HEK293 (cell line): ENCODE results near the gene NRROS.

ENCODE experiments used
- CTCF ChIA-PET: fragments of 350-600 bp; formaldehyde crosslinking; extraction: SDS; loops from one replicate; lab custom pipeline; 2021; ENCODE audit warnings: antibody characterized with exemption; lab: Yijun Ruan, JAX
- POLR2A ChIA-PET: fragments of 300-600 bp; formaldehyde crosslinking; extraction: SDS; loops from one replicate; lab custom pipeline; 2020; ENCODE audit warnings: antibody characterized with exemption, inconsistent platforms; lab: Yijun Ruan, JAX
- H3K27ac ChIP-seq: fragments of 200-500 bp; sonication (Bioruptor generic); 2 replicates; pipeline ENCODE4 v1.5.1; 2014; ENCODE audit warnings: low read depth, low read length, control low read depth, inconsistent platforms; ENCODE audit errors: extremely low read depth
- H3K36me3 ChIP-seq, 2 experiments: fragments of 200-500 bp in 1 of 2; sonication (Bioruptor generic) in 1 of 2; 1 replicate in 1 of 2; 2 replicates in 1 of 2; pipeline ENCODE4 v1.5.1; 2014 to 2017; ENCODE audit warnings: inconsistent platforms in 2 of 2, low read length in 2 of 2; ENCODE audit not compliant: control insufficient read depth in 2 of 2, insufficient read depth in 1 of 2
- H3K4me1 ChIP-seq: fragments of 200-500 bp; sonication (Bioruptor generic); 2 replicates; pipeline ENCODE4 v1.5.1; 2014; ENCODE audit warnings: mild to moderate bottlenecking, low read length, inconsistent platforms; ENCODE audit not compliant: control insufficient read depth, insufficient read depth
- H3K4me3 ChIP-seq: 2 replicates; pipeline ENCODE4 v1.5.1; 2011; ENCODE audit warnings: low read depth, mild to moderate bottlenecking, control low read depth, low read length, moderate library complexity
- H3K9me3 ChIP-seq: fragments of 200-500 bp; sonication (Bioruptor generic); 2 replicates; pipeline ENCODE4 v1.5.1; 2014; ENCODE audit warnings: low read depth, low read length, inconsistent platforms; ENCODE audit not compliant: control insufficient read depth, insufficient read depth
- BCL11B ChIP-seq: fragments of 450-650 bp; formaldehyde crosslinking; IDR thresholded peaks from 2 replicates; pipeline ENCODE4 v1.5.1; 2016; ENCODE audit warnings: low read depth, missing biosample characterization, missing genetic modification characterization
- HOXA7 ChIP-seq: sonication (generic); formaldehyde crosslinking; IDR thresholded peaks from 2 replicates; pipeline ENCODE4 v1.8.1; 2022; ENCODE audit warnings: missing genetic modification reagents, borderline replicate concordance
- HOXD13 ChIP-seq: sonication (generic); formaldehyde crosslinking; IDR thresholded peaks from 2 replicates; pipeline ENCODE4 v1.8.0; 2022; ENCODE audit warnings: missing genetic modification reagents, borderline replicate concordance
- KLF8 ChIP-seq: fragments of 450-650 bp; formaldehyde crosslinking; IDR thresholded peaks from 2 replicates; pipeline ENCODE4 v1.5.1; 2016; ENCODE audit warnings: missing biosample characterization, missing genetic modification characterization
- MEIS1 ChIP-seq: sonication (generic); formaldehyde crosslinking; IDR thresholded peaks from 2 replicates; pipeline ENCODE4 v1.8.1; 2022; ENCODE audit warnings: missing genetic modification reagents, mild to moderate bottlenecking, borderline replicate concordance
- MYNN ChIP-seq: fragments of 450-650 bp; formaldehyde crosslinking; IDR thresholded peaks from 2 replicates; pipeline ENCODE4 v1.5.1; 2016; ENCODE audit warnings: missing biosample characterization, missing genetic modification characterization, borderline replicate concordance
- SCRT1 ChIP-seq: fragments of 450-650 bp; formaldehyde crosslinking; IDR thresholded peaks from 2 replicates; pipeline ENCODE4 v1.5.1; 2016; ENCODE audit warnings: missing biosample characterization, missing genetic modification characterization, borderline replicate concordance
- ZEB2 ChIP-seq: fragments of 450-650 bp; formaldehyde crosslinking; IDR thresholded peaks from 2 replicates; pipeline ENCODE4 v1.5.1; 2016; ENCODE audit warnings: missing biosample characterization, missing genetic modification characterization
- ZFP69B ChIP-seq: fragments of 450-650 bp; formaldehyde crosslinking; IDR thresholded peaks from 2 replicates; pipeline ENCODE4 v1.5.1; 2016; ENCODE audit warnings: missing biosample characterization, missing genetic modification characterization
- ZIC2 ChIP-seq: fragments of 450-650 bp; formaldehyde crosslinking; IDR thresholded peaks from 2 replicates; pipeline ENCODE4 v1.5.1; 2016; ENCODE audit warnings: missing biosample characterization, missing genetic modification characterization
- ZNF133 ChIP-seq: fragments of 450-650 bp; formaldehyde crosslinking; IDR thresholded peaks from 2 replicates; pipeline ENCODE4 v1.5.1; 2016; ENCODE audit warnings: missing biosample characterization, missing genetic modification characterization
- ZNF302 ChIP-seq: fragments of 450-650 bp; formaldehyde crosslinking; IDR thresholded peaks from 2 replicates; pipeline ENCODE4 v1.5.1; 2016; ENCODE audit warnings: missing biosample characterization, missing genetic modification characterization, low read depth
- ZNF530 ChIP-seq: fragments of 450-650 bp; formaldehyde crosslinking; IDR thresholded peaks from 2 replicates; pipeline ENCODE4 v1.5.1; 2016; ENCODE audit warnings: low read depth, missing biosample characterization, missing genetic modification characterization
- ZNF658 ChIP-seq: fragments of 450-650 bp; formaldehyde crosslinking; IDR thresholded peaks from 2 replicates; pipeline ENCODE4; 2016; ENCODE audit warnings: missing biosample characterization, missing genetic modification characterization
- ZNF701 ChIP-seq: fragments of 450-650 bp; formaldehyde crosslinking; IDR thresholded peaks from 2 replicates; pipeline ENCODE4 v1.5.1; 2016; ENCODE audit warnings: missing biosample characterization, missing genetic modification characterization
- ZNF707 ChIP-seq: fragments of 450-650 bp; formaldehyde crosslinking; IDR thresholded peaks from 2 replicates; pipeline ENCODE4 v1.5.1; 2016; ENCODE audit warnings: missing biosample characterization, missing genetic modification characterization
- ZNF768 ChIP-seq: fragments of 450-650 bp; formaldehyde crosslinking; IDR thresholded peaks from 2 replicates; pipeline ENCODE4 v1.5.1; 2018; ENCODE audit warnings: missing biosample characterization, mild to moderate bottlenecking, missing genetic modification characterization
- TF ChIP-seq, protein P1 (sequence below): sonication (generic); formaldehyde crosslinking; IDR thresholded peaks from 2 replicates; pipeline ENCODE4 v1.8.1; 2022; ENCODE audit warnings: mild to moderate bottlenecking, moderate library complexity, missing genetic modification reagents
- TF ChIP-seq, protein P2 (sequence below): fragments of 450-650 bp; formaldehyde crosslinking; IDR thresholded peaks from 2 replicates; pipeline ENCODE4 v1.5.1; 2016; ENCODE audit warnings: missing biosample characterization, missing genetic modification characterization
- TF ChIP-seq, protein P3 (sequence below): fragments of 450-650 bp; formaldehyde crosslinking; IDR thresholded peaks from 2 replicates; pipeline ENCODE4 v1.5.1; 2016; ENCODE audit warnings: missing biosample characterization, missing genetic modification characterization
- TF ChIP-seq, protein P4 (sequence below): fragments of 450-650 bp; formaldehyde crosslinking; IDR thresholded peaks from 2 replicates; pipeline ENCODE4 v1.5.1; 2016; ENCODE audit warnings: missing biosample characterization, missing genetic modification characterization
- TF ChIP-seq, protein P5 (sequence below): fragments of 450-650 bp; formaldehyde crosslinking; IDR thresholded peaks from 2 replicates; pipeline ENCODE4 v1.5.1; 2016; ENCODE audit warnings: missing biosample characterization, missing genetic modification characterization

The NRROS gene

DNA sequence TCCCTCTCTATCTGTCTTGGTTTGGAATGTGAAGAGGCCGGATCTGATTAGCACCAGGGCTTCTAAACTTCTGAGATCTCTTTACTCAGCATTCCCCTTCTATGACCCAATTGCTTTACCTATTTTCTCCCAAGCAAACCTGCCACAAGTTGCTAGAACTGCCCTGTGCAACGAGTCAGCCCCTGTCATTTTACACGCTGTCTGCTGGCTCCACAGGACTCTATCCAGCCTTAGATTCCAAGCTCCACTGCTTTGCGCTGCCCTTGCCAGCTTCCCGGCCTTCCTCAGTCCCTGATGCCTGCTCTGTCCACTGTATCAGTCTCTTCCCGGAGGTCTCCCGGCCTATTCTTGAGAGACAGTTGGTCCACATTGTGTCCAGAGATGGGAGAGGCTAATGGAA lies 60.3 kb downstream of the NRROS start:
- Histone ChIP-seq H3K9me3 (no peaks in the 10 kb centered on the region), H3K4me3 (no peak overlapping the region), H3K36me3 (no peaks in the 10 kb centered on the region), H3K27ac (no peak overlapping the region), H3K4me1 (no peaks in the 10 kb centered on the region)
- ChIA-PET CTCF (no interaction called here), POLR2A (no interaction called here)
- TF ChIP-seq ZNF302 (tag by site-specific recombination) = no peak
- no peak for TF ChIP-seq HOXA7
- TF ChIP-seq BCL11B = no peak
- no peak for TF ChIP-seq MYNN
- TF ChIP-seq MEIS1 (CRISPR knock-in tag) = no peak
- no peak for TF ChIP-seq HOXD13 (CRISPR knock-in tag)
- TF ChIP-seq ZNF768 = no peak
- no peak for TF ChIP-seq ZNF530
- TF ChIP-seq, protein P1, sequence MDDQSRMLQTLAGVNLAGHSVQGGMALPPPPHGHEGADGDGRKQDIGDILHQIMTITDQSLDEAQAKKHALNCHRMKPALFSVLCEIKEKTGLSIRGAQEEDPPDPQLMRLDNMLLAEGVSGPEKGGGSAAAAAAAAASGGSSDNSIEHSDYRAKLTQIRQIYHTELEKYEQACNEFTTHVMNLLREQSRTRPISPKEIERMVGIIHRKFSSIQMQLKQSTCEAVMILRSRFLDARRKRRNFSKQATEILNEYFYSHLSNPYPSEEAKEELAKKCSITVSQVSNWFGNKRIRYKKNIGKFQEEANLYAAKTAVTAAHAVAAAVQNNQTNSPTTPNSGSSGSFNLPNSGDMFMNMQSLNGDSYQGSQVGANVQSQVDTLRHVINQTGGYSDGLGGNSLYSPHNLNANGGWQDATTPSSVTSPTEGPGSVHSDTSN (CRISPR knock-in tag) = no peak
- TF ChIP-seq, protein P2, sequence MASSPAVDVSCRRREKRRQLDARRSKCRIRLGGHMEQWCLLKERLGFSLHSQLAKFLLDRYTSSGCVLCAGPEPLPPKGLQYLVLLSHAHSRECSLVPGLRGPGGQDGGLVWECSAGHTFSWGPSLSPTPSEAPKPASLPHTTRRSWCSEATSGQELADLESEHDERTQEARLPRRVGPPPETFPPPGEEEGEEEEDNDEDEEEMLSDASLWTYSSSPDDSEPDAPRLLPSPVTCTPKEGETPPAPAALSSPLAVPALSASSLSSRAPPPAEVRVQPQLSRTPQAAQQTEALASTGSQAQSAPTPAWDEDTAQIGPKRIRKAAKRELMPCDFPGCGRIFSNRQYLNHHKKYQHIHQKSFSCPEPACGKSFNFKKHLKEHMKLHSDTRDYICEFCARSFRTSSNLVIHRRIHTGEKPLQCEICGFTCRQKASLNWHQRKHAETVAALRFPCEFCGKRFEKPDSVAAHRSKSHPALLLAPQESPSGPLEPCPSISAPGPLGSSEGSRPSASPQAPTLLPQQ (tag by site-specific recombination) = no peak
- no peak for TF ChIP-seq ZEB2 (tag by site-specific recombination)
- TF ChIP-seq ZIC2 (tag by site-specific recombination) = no peak
- TF ChIP-seq, protein P3, sequence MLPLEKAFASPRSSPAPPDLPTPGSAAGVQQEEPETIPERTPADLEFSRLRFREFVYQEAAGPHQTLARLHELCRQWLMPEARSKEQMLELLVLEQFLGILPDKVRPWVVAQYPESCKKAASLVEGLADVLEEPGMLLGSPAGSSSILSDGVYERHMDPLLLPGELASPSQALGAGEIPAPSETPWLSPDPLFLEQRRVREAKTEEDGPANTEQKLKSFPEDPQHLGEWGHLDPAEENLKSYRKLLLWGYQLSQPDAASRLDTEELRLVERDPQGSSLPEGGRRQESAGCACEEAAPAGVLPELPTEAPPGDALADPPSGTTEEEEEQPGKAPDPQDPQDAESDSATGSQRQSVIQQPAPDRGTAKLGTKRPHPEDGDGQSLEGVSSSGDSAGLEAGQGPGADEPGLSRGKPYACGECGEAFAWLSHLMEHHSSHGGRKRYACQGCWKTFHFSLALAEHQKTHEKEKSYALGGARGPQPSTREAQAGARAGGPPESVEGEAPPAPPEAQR (tag by site-specific recombination) = no peak
- no peak for TF ChIP-seq ZNF701 (tag by site-specific recombination)
- TF ChIP-seq, protein P4, sequence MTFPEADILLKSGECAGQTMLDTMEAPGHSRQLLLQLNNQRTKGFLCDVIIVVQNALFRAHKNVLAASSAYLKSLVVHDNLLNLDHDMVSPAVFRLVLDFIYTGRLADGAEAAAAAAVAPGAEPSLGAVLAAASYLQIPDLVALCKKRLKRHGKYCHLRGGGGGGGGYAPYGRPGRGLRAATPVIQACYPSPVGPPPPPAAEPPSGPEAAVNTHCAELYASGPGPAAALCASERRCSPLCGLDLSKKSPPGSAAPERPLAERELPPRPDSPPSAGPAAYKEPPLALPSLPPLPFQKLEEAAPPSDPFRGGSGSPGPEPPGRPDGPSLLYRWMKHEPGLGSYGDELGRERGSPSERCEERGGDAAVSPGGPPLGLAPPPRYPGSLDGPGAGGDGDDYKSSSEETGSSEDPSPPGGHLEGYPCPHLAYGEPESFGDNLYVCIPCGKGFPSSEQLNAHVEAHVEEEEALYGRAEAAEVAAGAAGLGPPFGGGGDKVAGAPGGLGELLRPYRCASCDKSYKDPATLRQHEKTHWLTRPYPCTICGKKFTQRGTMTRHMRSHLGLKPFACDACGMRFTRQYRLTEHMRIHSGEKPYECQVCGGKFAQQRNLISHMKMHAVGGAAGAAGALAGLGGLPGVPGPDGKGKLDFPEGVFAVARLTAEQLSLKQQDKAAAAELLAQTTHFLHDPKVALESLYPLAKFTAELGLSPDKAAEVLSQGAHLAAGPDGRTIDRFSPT (tag by site-specific recombination) = no peak
- TF ChIP-seq ZFP69B (tag by site-specific recombination) = no peak

DNA sequence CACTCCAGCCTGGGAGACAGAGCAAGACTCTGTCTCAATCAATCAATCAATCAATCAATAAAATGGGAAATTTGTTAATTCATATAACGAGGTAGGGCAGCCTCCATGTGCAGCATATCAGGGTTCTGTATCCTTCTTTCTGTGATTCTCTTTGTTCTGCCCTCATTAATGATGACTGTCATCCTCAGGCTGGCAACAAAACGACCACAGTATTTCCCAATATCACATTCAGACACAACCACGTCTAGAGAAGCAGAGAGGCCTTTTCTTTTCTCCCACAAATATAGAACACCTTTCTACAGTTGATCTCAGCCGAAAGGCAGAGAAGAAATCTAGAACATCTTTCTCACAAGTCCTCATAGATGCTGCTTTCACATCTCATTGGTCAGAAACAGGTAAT lies 61.3 kb downstream of the NRROS start:
- Histone ChIP-seq H3K9me3 (no peaks in the 10 kb centered on the region), H3K4me3 (no peak overlapping the region), H3K4me1 (no peaks in the 10 kb centered on the region), H3K36me3 (no peaks in the 10 kb centered on the region), H3K27ac (no peak overlapping the region)
- no peak for TF ChIP-seq ZNF658 (tag by site-specific recombination)
- TF ChIP-seq, protein P5, sequence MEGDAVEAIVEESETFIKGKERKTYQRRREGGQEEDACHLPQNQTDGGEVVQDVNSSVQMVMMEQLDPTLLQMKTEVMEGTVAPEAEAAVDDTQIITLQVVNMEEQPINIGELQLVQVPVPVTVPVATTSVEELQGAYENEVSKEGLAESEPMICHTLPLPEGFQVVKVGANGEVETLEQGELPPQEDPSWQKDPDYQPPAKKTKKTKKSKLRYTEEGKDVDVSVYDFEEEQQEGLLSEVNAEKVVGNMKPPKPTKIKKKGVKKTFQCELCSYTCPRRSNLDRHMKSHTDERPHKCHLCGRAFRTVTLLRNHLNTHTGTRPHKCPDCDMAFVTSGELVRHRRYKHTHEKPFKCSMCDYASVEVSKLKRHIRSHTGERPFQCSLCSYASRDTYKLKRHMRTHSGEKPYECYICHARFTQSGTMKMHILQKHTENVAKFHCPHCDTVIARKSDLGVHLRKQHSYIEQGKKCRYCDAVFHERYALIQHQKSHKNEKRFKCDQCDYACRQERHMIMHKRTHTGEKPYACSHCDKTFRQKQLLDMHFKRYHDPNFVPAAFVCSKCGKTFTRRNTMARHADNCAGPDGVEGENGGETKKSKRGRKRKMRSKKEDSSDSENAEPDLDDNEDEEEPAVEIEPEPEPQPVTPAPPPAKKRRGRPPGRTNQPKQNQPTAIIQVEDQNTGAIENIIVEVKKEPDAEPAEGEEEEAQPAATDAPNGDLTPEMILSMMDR (tag by site-specific recombination) = no peak
- TF ChIP-seq KLF8 (tag by site-specific recombination) = no peak
- TF ChIP-seq SCRT1 (tag by site-specific recombination) = no peak
- TF ChIP-seq ZNF707 (tag by site-specific recombination) = no peak
- no peak for TF ChIP-seq ZNF133 (tag by site-specific recombination)
- CTCF ChIA-PET = no interaction called here
- POLR2A ChIA-PET = no interaction called here
